Ishikawa (cell line): ENCODE results near the gene KCNG3.

Experiments
- CEBPB ChIP-seq: IDR thresholded peaks from 2 replicates; pipeline ENCODE4 v1.6.1; 2012
- CREB1 ChIP-seq: IDR thresholded peaks from 2 replicates; pipeline ENCODE4 v1.6.1; 2012; ENCODE audit warnings: low read depth
- EGR1 ChIP-seq: IDR thresholded peaks from 2 replicates; pipeline ENCODE4 v1.6.1; 2012
- EP300 ChIP-seq: IDR thresholded peaks from 2 replicates; pipeline ENCODE4 v1.6.1; 2012; ENCODE audit warnings: borderline replicate concordance
- FOXM1 ChIP-seq: IDR thresholded peaks from 2 replicates; pipeline ENCODE4 v1.6.1; 2012; ENCODE audit warnings: low read depth, borderline replicate concordance
- MAX ChIP-seq: IDR thresholded peaks from 2 replicates; pipeline ENCODE4 v1.6.1; 2012
- NFIC ChIP-seq: IDR thresholded peaks from 2 replicates; pipeline ENCODE4 v1.6.1; 2012
- RAD21 ChIP-seq: IDR thresholded peaks from 2 replicates; pipeline ENCODE4 v1.6.1; 2012; ENCODE audit warnings: low read depth
- TAF1 ChIP-seq: IDR thresholded peaks from 2 replicates; pipeline ENCODE4 v1.6.1; 2012; ENCODE audit warnings: low read depth, mild to moderate bottlenecking
- TCF12 ChIP-seq: IDR thresholded peaks from 2 replicates; pipeline ENCODE4 v1.6.1; 2012; ENCODE audit warnings: low read depth
- TEAD4 ChIP-seq: IDR thresholded peaks from 2 replicates; pipeline ENCODE4 v1.6.1; 2012
- USF1 ChIP-seq: IDR thresholded peaks from 2 replicates; pipeline ENCODE4 v1.6.1; 2012
- YY1 ChIP-seq: IDR thresholded peaks from 2 replicates; pipeline ENCODE4 v1.6.1; 2012; ENCODE audit warnings: low read depth
- ZBTB7A ChIP-seq: IDR thresholded peaks from 2 replicates; pipeline ENCODE4 v1.6.1; 2012; ENCODE audit warnings: low read depth
- TF ChIP-seq, protein P1 (sequence below): IDR thresholded peaks from 2 replicates; pipeline ENCODE4 v1.6.1; 2012; ENCODE audit warnings: low read depth, mild to moderate bottlenecking

Gene KCNG3

DNA sequence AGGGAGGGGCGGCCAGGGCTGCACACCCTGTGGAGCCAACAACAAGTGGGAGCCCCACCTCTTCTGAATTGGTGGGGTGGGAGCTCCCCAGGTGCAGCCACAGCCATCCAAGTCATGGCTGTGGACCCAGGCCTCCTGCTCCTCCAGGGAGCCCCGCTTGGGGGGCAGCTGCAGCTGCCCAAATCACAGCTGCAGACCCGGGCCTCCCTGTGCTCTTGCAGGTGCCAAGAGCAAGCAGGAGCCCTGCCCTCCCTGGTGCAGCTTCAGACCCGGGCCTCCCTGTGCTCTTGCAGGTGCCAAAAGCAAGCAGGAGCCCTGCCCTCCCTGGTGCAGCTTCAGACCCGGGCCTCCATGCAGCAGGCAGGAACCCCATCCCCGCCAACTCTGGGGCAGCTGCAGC lies 86.3 kb downstream of the KCNG3 start:
- TF ChIP-seq TAF1 (no peak), CREB1 (no peak), MAX (no peak), NFIC (no peak), USF1 (no peak), FOXM1 (no peak), EGR1 (no peak), TEAD4 (no peak), RAD21 (no peak), ZBTB7A (no peak), YY1 (no peak)
- TF ChIP-seq, protein P1, sequence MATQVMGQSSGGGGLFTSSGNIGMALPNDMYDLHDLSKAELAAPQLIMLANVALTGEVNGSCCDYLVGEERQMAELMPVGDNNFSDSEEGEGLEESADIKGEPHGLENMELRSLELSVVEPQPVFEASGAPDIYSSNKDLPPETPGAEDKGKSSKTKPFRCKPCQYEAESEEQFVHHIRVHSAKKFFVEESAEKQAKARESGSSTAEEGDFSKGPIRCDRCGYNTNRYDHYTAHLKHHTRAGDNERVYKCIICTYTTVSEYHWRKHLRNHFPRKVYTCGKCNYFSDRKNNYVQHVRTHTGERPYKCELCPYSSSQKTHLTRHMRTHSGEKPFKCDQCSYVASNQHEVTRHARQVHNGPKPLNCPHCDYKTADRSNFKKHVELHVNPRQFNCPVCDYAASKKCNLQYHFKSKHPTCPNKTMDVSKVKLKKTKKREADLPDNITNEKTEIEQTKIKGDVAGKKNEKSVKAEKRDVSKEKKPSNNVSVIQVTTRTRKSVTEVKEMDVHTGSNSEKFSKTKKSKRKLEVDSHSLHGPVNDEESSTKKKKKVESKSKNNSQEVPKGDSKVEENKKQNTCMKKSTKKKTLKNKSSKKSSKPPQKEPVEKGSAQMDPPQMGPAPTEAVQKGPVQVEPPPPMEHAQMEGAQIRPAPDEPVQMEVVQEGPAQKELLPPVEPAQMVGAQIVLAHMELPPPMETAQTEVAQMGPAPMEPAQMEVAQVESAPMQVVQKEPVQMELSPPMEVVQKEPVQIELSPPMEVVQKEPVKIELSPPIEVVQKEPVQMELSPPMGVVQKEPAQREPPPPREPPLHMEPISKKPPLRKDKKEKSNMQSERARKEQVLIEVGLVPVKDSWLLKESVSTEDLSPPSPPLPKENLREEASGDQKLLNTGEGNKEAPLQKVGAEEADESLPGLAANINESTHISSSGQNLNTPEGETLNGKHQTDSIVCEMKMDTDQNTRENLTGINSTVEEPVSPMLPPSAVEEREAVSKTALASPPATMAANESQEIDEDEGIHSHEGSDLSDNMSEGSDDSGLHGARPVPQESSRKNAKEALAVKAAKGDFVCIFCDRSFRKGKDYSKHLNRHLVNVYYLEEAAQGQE: no peak

DNA sequence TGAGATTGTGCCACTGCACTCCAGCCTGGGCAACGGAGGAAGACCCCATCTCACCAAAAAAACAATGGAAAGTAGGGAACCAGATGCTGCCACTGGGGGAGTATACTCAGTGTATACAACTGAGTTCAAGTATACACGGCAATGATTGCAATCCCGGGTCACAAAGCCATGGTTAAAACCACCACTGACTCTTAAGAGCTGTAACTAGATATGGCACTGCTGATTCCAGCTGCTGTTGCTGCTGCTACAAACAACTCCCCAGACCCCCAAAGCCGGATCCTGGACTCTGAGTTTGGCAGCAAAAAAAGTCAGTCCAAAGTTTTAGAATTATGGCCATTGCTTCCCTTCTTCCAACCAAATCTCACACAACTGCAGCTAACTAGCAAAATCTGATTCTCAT lies 89.1 kb downstream of the KCNG3 start:
- TF ChIP-seq EP300 (no peak), YY1 (no peak), USF1 (no peak), RAD21 (no peak), CREB1 (no peak), TAF1 (no peak), MAX (no peak), TCF12 (no peak), EGR1 (no peak), NFIC (no peak)

GRCh38 chr2:42401773-42402172 lies 92.0 kb downstream of the KCNG3 start:
- TF ChIP-seq TEAD4 (no peak), RAD21 (no peak), TCF12 (no peak), TAF1 (no peak), CEBPB (no peak), CREB1 (no peak), ZBTB7A (no peak)

GRCh38 chr2:42392191-42392590 lies 101.6 kb downstream of the KCNG3 start:
- TF ChIP-seq TEAD4 (no peak), NFIC (no peak), MAX (no peak), ZBTB7A (no peak), EP300 (no peak), TAF1 (no peak), FOXM1 (no peak), TCF12 (no peak), CREB1 (no peak), EGR1 (no peak)
